A549 (cell line): ENCODE measurements around the gene S100A8. TPM values are rescaled to one million over a fixed set of nuclear protein-coding genes. Genes with fewer than 3 reads are reported as not detected.

Experiments
- ATAC-seq, 2 experiments: fragments of 200-7000 bp in 1 of 2; fragments of >200 bp in 1 of 2; cut with Nextera tagmentation in 1 of 2; cut with Tn5 transposase in 1 of 2; 3 replicates each; pipeline versions ENCODE4 v1.8.0 to v1.9.1; 2018 to 2020; ENCODE audit warnings: mild to moderate bottlenecking in 1 of 2, moderate library complexity in 1 of 2
- CTCF ChIA-PET: fragments of 300-600 bp; sonication (Branson Sonifier 250); formaldehyde crosslinking; extraction: SDS; loops from one replicate; lab custom pipeline; 2021; ENCODE audit warnings: antibody characterized with exemption, inconsistent platforms; lab: Yijun Ruan, JAX
- POLR2A ChIA-PET: fragments of 350-600 bp; formaldehyde crosslinking; extraction: SDS; loops from one replicate; lab custom pipeline; 2021; ENCODE audit warnings: antibody characterized with exemption, inconsistent platforms; lab: Yijun Ruan, JAX
- DNase-seq, 2 experiments: peaks; one replicate each; pipeline versions ENCODE4 v3.0.0 to v3.0.0-alpha.2; 2011 to 2016; ENCODE audit warnings: low read depth in 1 of 2, low spot score in 1 of 2
- FAIRE-seq: peaks from 2 replicates; lab custom pipeline; 2011; peaks lifted over from hg19 to GRCh38; lab: Jason Lieb, UNC
- H3K27ac ChIP-seq, 2 experiments: fragments of >200 bp; sonication (Bioruptor Twin); formaldehyde crosslinking; 3 replicates each; pipeline ENCODE4 v1.5.1; 2016 to 2017
- H3K4me1 ChIP-seq: fragments of >200 bp; sonication (Bioruptor Twin); formaldehyde crosslinking; 3 replicates; pipeline ENCODE4 v1.6.1; 2016
- H3K4me2 ChIP-seq: fragments of >200 bp; sonication (Bioruptor Twin); formaldehyde crosslinking; 3 replicates; pipeline ENCODE4 v1.6.1; 2016
- H3K4me3 ChIP-seq: fragments of >200 bp; sonication (Bioruptor Twin); formaldehyde crosslinking; 3 replicates; pipeline ENCODE4 v1.5.1; 2016
- H3K9me3 ChIP-seq: fragments of >200 bp; sonication (Bioruptor Twin); formaldehyde crosslinking; 3 replicates; pipeline ENCODE4 v1.6.1; 2016
- BHLHE40 ChIP-seq: IDR thresholded peaks from 2 replicates; pipeline ENCODE4 v1.6.1; 2012; ENCODE audit warnings: low read depth, low read length, inconsistent platforms
- CHD4 ChIP-seq: fragments of 200-600 bp; sonication (generic); IDR thresholded peaks from 2 replicates; pipeline ENCODE4 v1.6.1; 2016; ENCODE audit warnings: antibody characterized with exemption, mild to moderate bottlenecking, borderline replicate concordance
- ESRRA ChIP-seq: fragments of 150-350 bp; IDR thresholded peaks from 2 replicates; pipeline ENCODE4 v1.6.1; 2014; ENCODE audit warnings: mild to moderate bottlenecking, low read length, borderline replicate concordance
- FOSB ChIP-seq: fragments of 250-450 bp; sonication (Bioruptor Pico); IDR thresholded peaks from 2 replicates; pipeline ENCODE4 v1.5.0; 2020; ENCODE audit warnings: mild to moderate bottlenecking, moderate library complexity
- FOSL2 ChIP-seq, 2 experiments: fragments of 450-650 bp in 1 of 2; fragments of >200 bp in 1 of 2; sonication (Bioruptor Twin) in 1 of 2; formaldehyde crosslinking; IDR thresholded peaks; 2 replicates each; pipeline versions ENCODE4 v1.5.0 to v1.6.1; 2016 to 2020; ENCODE audit warnings: mild to moderate bottlenecking in 1 of 2, moderate library complexity in 1 of 2
- FOXS1 ChIP-seq: fragments of 250-450 bp; sonication (Bioruptor Pico); IDR thresholded peaks from 2 replicates; pipeline ENCODE4 v1.5.0; 2020; ENCODE audit warnings: mild to moderate bottlenecking, moderate library complexity
- HDAC2 ChIP-seq: fragments of 200-600 bp; sonication (generic); IDR thresholded peaks from 2 replicates; pipeline ENCODE4 v1.6.1; 2016
- HOXB13 ChIP-seq: fragments of 250-450 bp; sonication (Bioruptor Pico); IDR thresholded peaks from 2 replicates; pipeline ENCODE4 v1.5.0; 2020; ENCODE audit warnings: low read depth, mild to moderate bottlenecking, moderate library complexity
- KDM1A ChIP-seq: fragments of 200-600 bp; sonication (generic); IDR thresholded peaks from 2 replicates; pipeline ENCODE4 v1.6.1; 2016; ENCODE audit warnings: low read depth, mild to moderate bottlenecking
- MAZ ChIP-seq: fragments of 150-350 bp; IDR thresholded peaks from 2 replicates; pipeline ENCODE4 v1.6.1; 2014; ENCODE audit warnings: antibody characterized with exemption, low read depth, low read length, borderline replicate concordance
- NR3C1 ChIP-seq: fragments of >200 bp; sonication (Bioruptor Twin); formaldehyde crosslinking; IDR thresholded peaks from 3 replicates; pipeline ENCODE4 v1.6.1; 2017
- POLR2AphosphoS2 ChIP-seq: conservative IDR thresholded peaks from 2 replicates; pipeline ENCODE4 v1.6.1; 2012; ENCODE audit warnings: low read length, improper control_type of control experiment, inconsistent platforms
- SMC3 ChIP-seq: fragments of >200 bp; sonication (Bioruptor Twin); formaldehyde crosslinking; IDR thresholded peaks from 3 replicates; pipeline ENCODE4 v1.6.1; 2018; ENCODE audit warnings: inconsistent platforms
- SREBF2 ChIP-seq: fragments of 450-650 bp; IDR thresholded peaks from 2 replicates; pipeline ENCODE4 v1.6.1; 2014; ENCODE audit warnings: mild to moderate bottlenecking, moderate library complexity
- TP53 ChIP-seq: fragments of 250-450 bp; sonication (Bioruptor Pico); IDR thresholded peaks from 2 replicates; pipeline ENCODE4 v1.5.0; 2021; ENCODE audit warnings: mild to moderate bottlenecking, moderate library complexity
- ZFP36 ChIP-seq: fragments of 450-650 bp; IDR thresholded peaks from 2 replicates; pipeline ENCODE4 v1.6.1; 2014; ENCODE audit warnings: borderline replicate concordance; ENCODE audit not compliant: partially characterized antibody
- WGBS: methylation state at CpG from one replicate; pipeline ENCODE4 v1.1.6; 2017; ENCODE audit errors: missing lambda C conversion rate; 5-methylcytosine and 5-hydroxymethylcytosine counted together
- polyA plus RNA-seq, 4 experiments: library from polyadenylated mRNA; depleted of rRNA in 3 of 4; stranded (reverse); fragments of >200 nt; fragmentation: RNase III in 1 of 4; extraction: RNeasy Plus Mini Kit Qiagen cat#74134 plus additional on column Dnase treatment in 1 of 4; gene quantifications; 2 replicates in 3 of 4; 3 replicates in 1 of 4; pipeline ENCODE4 v1.2.3, GENCODE V29; 2011 to 2017
- TF ChIP-seq, protein P1 (sequence below): fragments of >200 bp; sonication (Bioruptor Twin); formaldehyde crosslinking; IDR thresholded peaks from 3 replicates; pipeline ENCODE4 v1.5.1; 2016
- TF ChIP-seq, protein P2 (sequence below): IDR thresholded peaks from 2 replicates; pipeline ENCODE4 v1.6.1; 2012; ENCODE audit warnings: low read depth, borderline replicate concordance
- TF ChIP-seq, protein P3 (sequence below): fragments of 150-350 bp; IDR thresholded peaks from 2 replicates; pipeline ENCODE4 v1.6.1; 2014; ENCODE audit warnings: low read depth, mild to moderate bottlenecking, low read length
- TF ChIP-seq, protein P4 (sequence below): fragments of 250-450 bp; sonication (Bioruptor Pico); IDR thresholded peaks from 2 replicates; pipeline ENCODE4 v1.5.0; 2020; ENCODE audit warnings: low read depth, mild to moderate bottlenecking, moderate library complexity
- TF ChIP-seq, protein P5 (sequence below): IDR thresholded peaks from 2 replicates; pipeline ENCODE4 v1.6.1; 2012
- TF ChIP-seq, protein P6 (sequence below): fragments of 250-450 bp; sonication (Bioruptor Pico); IDR thresholded peaks from 2 replicates; pipeline ENCODE4 v1.5.0; 2021; ENCODE audit warnings: mild to moderate bottlenecking, moderate library complexity, borderline replicate concordance

S100A8 gene
- polyA plus RNA-seq, 2 of the 4 experiments (the other 2 are of a cell fraction) = not detected

DNA sequence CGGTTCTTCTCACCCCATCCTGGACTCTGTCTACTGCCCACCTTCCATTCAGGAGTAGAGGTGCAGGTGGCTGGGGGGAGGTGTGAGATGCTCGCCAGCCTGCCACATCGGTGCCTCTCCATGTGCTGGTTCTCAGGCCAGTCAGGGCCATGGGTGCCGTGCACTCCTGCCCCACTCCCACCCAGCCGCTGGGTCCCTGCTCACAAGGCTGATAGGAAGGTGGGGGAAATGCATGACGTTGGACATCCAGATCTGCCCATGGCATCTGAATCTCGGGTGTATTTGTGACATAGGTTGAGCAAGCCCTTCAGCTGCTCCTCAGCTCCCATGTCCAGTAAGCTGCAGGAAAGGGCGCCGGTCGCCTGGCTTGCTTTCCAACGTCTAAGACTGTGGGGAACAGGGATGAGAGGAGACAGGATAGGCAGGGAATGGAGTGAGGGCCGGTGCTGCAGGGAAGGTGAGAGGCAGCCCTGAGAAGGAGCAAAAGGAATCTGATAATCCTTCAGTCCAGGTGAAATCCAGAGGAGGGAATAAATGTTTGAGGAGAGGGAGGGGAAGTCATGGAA lies 37.3 kb upstream of the S100A8 start:
- ATAC-seq (no peak), FAIRE-seq (no peak), DNase-seq (no peak)
- ChIA-PET POLR2A (no interaction called here), CTCF (interaction anchor here (0.7 to 1.5 kb wide), 2 partner anchors 65 to 66 kb away, joined by 3 to 5 read pairs; no protein-coding TSS in a partner anchor)
- Histone ChIP-seq H3K27ac (no peak overlapping the region), H3K9me3 (no peaks in the 10 kb centered on the region), H3K4me1 (no peaks in the 10 kb centered on the region), H3K4me2 (no peak overlapping the region), H3K4me3 (no peak overlapping the region)
- TF ChIP-seq CHD4 = no peak
- no peak for TF ChIP-seq MAZ
- TF ChIP-seq, protein P1, sequence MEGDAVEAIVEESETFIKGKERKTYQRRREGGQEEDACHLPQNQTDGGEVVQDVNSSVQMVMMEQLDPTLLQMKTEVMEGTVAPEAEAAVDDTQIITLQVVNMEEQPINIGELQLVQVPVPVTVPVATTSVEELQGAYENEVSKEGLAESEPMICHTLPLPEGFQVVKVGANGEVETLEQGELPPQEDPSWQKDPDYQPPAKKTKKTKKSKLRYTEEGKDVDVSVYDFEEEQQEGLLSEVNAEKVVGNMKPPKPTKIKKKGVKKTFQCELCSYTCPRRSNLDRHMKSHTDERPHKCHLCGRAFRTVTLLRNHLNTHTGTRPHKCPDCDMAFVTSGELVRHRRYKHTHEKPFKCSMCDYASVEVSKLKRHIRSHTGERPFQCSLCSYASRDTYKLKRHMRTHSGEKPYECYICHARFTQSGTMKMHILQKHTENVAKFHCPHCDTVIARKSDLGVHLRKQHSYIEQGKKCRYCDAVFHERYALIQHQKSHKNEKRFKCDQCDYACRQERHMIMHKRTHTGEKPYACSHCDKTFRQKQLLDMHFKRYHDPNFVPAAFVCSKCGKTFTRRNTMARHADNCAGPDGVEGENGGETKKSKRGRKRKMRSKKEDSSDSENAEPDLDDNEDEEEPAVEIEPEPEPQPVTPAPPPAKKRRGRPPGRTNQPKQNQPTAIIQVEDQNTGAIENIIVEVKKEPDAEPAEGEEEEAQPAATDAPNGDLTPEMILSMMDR = no peak
- TF ChIP-seq, protein P2, sequence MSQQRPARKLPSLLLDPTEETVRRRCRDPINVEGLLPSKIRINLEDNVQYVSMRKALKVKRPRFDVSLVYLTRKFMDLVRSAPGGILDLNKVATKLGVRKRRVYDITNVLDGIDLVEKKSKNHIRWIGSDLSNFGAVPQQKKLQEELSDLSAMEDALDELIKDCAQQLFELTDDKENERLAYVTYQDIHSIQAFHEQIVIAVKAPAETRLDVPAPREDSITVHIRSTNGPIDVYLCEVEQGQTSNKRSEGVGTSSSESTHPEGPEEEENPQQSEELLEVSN = no peak
- TF ChIP-seq SREBF2 = no peak
- TF ChIP-seq, protein P3, sequence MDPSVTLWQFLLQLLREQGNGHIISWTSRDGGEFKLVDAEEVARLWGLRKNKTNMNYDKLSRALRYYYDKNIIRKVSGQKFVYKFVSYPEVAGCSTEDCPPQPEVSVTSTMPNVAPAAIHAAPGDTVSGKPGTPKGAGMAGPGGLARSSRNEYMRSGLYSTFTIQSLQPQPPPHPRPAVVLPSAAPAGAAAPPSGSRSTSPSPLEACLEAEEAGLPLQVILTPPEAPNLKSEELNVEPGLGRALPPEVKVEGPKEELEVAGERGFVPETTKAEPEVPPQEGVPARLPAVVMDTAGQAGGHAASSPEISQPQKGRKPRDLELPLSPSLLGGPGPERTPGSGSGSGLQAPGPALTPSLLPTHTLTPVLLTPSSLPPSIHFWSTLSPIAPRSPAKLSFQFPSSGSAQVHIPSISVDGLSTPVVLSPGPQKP = no peak
- TF ChIP-seq FOSB (CRISPR knock-in tag) = no peak
- no peak for TF ChIP-seq TP53 (CRISPR knock-in tag)
- TF ChIP-seq NR3C1 = no peak
- TF ChIP-seq POLR2AphosphoS2 = no peak
- TF ChIP-seq HDAC2 = no peak
- TF ChIP-seq FOXS1 = no peak
- no peak for TF ChIP-seq FOSL2 (IDR thresholded peaks at IDR 0.05)
- TF ChIP-seq FOSL2 (CRISPR knock-in tag; IDR thresholded peaks at IDR 0.05) = no peak
- TF ChIP-seq SMC3 = no peak
- TF ChIP-seq HOXB13 (CRISPR knock-in tag) = no peak
- no peak for TF ChIP-seq KDM1A
- TF ChIP-seq, protein P4, sequence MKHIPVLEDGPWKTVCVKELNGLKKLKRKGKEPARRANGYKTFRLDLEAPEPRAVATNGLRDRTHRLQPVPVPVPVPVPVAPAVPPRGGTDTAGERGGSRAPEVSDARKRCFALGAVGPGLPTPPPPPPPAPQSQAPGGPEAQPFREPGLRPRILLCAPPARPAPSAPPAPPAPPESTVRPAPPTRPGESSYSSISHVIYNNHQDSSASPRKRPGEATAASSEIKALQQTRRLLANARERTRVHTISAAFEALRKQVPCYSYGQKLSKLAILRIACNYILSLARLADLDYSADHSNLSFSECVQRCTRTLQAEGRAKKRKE (CRISPR knock-in tag) = no peak
- TF ChIP-seq ESRRA = no peak
- TF ChIP-seq, protein P5, sequence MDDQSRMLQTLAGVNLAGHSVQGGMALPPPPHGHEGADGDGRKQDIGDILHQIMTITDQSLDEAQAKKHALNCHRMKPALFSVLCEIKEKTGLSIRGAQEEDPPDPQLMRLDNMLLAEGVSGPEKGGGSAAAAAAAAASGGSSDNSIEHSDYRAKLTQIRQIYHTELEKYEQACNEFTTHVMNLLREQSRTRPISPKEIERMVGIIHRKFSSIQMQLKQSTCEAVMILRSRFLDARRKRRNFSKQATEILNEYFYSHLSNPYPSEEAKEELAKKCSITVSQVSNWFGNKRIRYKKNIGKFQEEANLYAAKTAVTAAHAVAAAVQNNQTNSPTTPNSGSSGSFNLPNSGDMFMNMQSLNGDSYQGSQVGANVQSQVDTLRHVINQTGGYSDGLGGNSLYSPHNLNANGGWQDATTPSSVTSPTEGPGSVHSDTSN = no peak
- no peak for TF ChIP-seq ZFP36
- WGBS = 4% methylated on average over 12 of the region's 12 CpGs

DNA sequence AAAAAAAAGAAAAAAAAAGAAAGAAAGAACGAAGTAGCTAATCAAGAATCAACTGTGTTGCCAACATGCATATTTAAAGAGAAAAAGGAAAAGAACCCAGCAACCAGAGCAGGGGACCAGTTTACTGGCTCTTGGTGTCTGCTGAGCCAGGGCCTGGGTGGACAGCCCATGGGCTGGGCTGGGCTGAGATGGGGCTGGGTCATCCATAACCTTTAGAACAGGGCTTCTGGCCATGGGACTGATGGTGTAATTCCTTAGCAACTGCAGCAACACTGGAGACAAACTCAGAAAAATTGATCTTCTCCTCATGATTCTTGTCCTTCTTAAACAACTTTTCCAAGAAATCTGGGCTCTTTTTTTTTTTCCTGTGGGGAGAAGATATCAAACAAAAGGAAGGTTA lies 35.9 kb upstream of the S100A8 start:
- CTCF ChIA-PET = no interaction called here
- H3K4me3 ChIP-seq = no peak overlapping the region
- WGBS = 5% methylated on average over 1 of the region's 1 CpG
- no peak for FAIRE-seq
- H3K4me1 ChIP-seq = no peaks in the 10 kb centered on the region
- no peak for ATAC-seq
- no peak overlapping the region for H3K27ac ChIP-seq
- H3K4me2 ChIP-seq = no peak overlapping the region
- POLR2A ChIA-PET = no interaction called here
- TF ChIP-seq BHLHE40 (no peak), ZFP36 (no peak)
- TF ChIP-seq, protein P6, sequence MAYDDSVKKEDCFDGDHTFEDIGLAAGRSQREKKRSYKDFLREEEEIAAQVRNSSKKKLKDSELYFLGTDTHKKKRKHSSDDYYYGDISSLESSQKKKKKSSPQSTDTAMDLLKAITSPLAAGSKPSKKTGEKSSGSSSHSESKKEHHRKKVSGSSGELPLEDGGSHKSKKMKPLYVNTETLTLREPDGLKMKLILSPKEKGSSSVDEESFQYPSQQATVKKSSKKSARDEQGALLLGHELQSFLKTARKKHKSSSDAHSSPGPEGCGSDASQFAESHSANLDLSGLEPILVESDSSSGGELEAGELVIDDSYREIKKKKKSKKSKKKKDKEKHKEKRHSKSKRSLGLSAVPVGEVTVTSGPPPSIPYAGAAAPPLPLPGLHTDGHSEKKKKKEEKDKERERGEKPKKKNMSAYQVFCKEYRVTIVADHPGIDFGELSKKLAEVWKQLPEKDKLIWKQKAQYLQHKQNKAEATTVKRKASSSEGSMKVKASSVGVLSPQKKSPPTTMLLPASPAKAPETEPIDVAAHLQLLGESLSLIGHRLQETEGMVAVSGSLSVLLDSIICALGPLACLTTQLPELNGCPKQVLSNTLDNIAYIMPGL (CRISPR knock-in tag) = no peak
- no peaks in the 10 kb centered on the region for H3K9me3 ChIP-seq
- no peak for DNase-seq
